Measurements from ENCODE around the gene ASPN. TPM values are rescaled to one million over a fixed set of nuclear protein-coding genes. Genes with fewer than 3 reads are reported as not detected.

The ASPN gene
- total RNA-seq, 2 experiments from 2014 or later, result not detected

DNA sequence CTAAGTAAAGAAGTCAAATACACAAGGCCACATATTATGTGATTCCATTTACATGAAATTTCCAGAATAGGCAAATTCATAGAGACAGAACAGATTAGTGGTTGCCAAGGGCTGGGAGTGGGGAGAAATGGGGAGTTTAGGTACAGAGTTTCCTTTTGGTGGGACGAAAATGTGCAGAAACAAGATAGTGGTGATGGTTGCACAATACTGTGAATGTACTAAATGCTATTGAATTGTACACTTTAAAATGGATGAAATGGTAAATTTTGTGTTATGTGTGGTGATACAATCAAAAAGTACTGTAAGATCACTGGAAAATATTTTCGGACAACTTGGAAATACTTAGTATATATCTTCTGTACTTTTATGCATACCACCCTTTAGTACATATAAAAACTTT is 38.5 kb upstream of the ASPN start:
- POLR2A ChIA-PET, result no interaction called here
- DNase-seq (no peak), ATAC-seq (ENCODE audit: poor library complexity) (no peak)
- H3K4me1 ChIP-seq (ENCODE audit: insufficient read depth, low read length), result no peaks in the 10 kb centered on the region
- H3K9me3 ChIP-seq (ENCODE audit: control insufficient read depth in 1 of 2, insufficient read depth in 1 of 2, low read length in 2 of 2), result no peaks in the 10 kb centered on the region
- Mint-ChIP-seq H3K27me3 (no peaks in the 10 kb centered on the region), H3K9me3 (peaks cover 3% of the 10 kb centered on the region), H3K27ac (no peak overlapping the region), H3K4me3 (no peak overlapping the region), H3K4me1 (ENCODE audit: low read depth) (no peaks in the 10 kb centered on the region), H3K36me3 (ENCODE audit: low read depth) (no peaks in the 10 kb centered on the region)
- H3K36me3 ChIP-seq (ENCODE audit: insufficient read depth, low read length), result no peaks in the 10 kb centered on the region
- TF ChIP-seq, protein P1, sequence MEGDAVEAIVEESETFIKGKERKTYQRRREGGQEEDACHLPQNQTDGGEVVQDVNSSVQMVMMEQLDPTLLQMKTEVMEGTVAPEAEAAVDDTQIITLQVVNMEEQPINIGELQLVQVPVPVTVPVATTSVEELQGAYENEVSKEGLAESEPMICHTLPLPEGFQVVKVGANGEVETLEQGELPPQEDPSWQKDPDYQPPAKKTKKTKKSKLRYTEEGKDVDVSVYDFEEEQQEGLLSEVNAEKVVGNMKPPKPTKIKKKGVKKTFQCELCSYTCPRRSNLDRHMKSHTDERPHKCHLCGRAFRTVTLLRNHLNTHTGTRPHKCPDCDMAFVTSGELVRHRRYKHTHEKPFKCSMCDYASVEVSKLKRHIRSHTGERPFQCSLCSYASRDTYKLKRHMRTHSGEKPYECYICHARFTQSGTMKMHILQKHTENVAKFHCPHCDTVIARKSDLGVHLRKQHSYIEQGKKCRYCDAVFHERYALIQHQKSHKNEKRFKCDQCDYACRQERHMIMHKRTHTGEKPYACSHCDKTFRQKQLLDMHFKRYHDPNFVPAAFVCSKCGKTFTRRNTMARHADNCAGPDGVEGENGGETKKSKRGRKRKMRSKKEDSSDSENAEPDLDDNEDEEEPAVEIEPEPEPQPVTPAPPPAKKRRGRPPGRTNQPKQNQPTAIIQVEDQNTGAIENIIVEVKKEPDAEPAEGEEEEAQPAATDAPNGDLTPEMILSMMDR (IDR thresholded peaks at IDR 0.05), result no peak
- intact Hi-C loops (cut with DNase I, micrococcal nuclease), result no loop called here
- CTCF ChIA-PET, result no interaction called here
- no peak overlapping the region for H3K4me3 ChIP-seq (ENCODE audit: low read length)
- H3K27ac ChIP-seq (ENCODE audit: low read depth in 1 of 2, low read length in 2 of 2), result no peak overlapping the region
- H3K27me3 ChIP-seq (ENCODE audit: control insufficient read depth in 1 of 2, insufficient read depth in 2 of 2, low read length in 2 of 2), result no peaks in the 10 kb centered on the region

DNA sequence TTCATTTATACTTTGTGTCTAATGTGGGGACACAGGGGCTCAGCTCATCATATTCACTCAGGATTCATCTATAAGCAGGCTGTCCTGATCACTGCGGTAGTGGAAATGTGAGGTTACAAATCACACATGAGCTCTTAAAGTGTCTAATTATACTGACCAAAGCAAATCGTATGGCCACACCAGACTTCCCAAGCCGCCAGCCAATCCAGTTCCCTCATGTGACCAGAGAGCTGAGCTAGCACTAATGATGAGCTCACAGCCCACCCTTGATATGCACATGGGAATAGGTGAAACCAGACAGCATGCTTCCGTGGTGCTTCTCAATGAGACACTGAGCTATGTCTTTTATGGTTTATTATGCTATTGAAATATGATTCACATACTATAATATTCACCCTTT is 35.9 kb upstream of the ASPN start:
- no peaks in the 10 kb centered on the region for H3K4me1 Mint-ChIP-seq (ENCODE audit: low read depth)
- TF ChIP-seq, protein P1 (IDR thresholded peaks at IDR 0.05), result no peak
- Histone ChIP-seq H3K27ac (ENCODE audit: low read depth in 1 of 2, low read length in 2 of 2) (no peak overlapping the region), H3K4me3 (ENCODE audit: low read length) (no peak overlapping the region), H3K9me3 (ENCODE audit: control insufficient read depth in 1 of 2, insufficient read depth in 1 of 2, low read length in 2 of 2) (no peaks in the 10 kb centered on the region), H3K36me3 (ENCODE audit: insufficient read depth, low read length) (no peaks in the 10 kb centered on the region), H3K27me3 (ENCODE audit: control insufficient read depth in 1 of 2, insufficient read depth in 2 of 2, low read length in 2 of 2) (no peaks in the 10 kb centered on the region), H3K4me1 (ENCODE audit: insufficient read depth, low read length) (no peaks in the 10 kb centered on the region)
- ATAC-seq (ENCODE audit: poor library complexity) (no peak), DNase-seq (no peak)
- no peak overlapping the region for H3K4me3 Mint-ChIP-seq
- ChIA-PET POLR2A (no interaction called here), CTCF (no interaction called here)
- peaks cover 3% of the 10 kb centered on the region for H3K9me3 Mint-ChIP-seq
- H3K36me3 Mint-ChIP-seq (ENCODE audit: low read depth), result no peaks in the 10 kb centered on the region
- H3K27ac Mint-ChIP-seq, result no peak overlapping the region
- intact Hi-C loops (cut with DNase I, micrococcal nuclease), result no loop called here
- no peaks in the 10 kb centered on the region for H3K27me3 Mint-ChIP-seq

DNA sequence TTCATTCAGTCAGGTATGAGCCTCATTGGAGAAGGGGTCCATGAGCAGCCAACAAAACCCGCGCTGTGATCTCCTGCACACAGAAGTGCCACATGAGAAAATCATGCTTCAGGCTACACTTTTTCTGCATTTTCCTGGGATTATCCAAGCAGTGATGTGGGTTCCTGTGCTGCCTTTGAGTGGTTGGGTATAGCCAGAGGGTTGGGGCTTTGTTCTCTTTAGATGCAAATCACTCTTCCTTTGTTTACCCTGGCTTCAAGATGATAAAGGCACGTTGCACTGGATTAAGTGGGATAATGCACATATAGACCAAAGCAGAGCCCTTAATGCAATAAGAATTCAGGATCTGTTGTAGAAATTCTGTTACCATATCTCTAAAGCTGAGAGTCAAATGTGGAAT is 34.7 kb upstream of the ASPN start:
- no peak overlapping the region for H3K27ac Mint-ChIP-seq
- no peaks in the 10 kb centered on the region for H3K4me1 Mint-ChIP-seq (ENCODE audit: low read depth)
- ATAC-seq (ENCODE audit: poor library complexity), result no peak
- no peaks in the 10 kb centered on the region for H3K27me3 Mint-ChIP-seq
- Histone ChIP-seq H3K9me3 (ENCODE audit: control insufficient read depth in 1 of 2, insufficient read depth in 1 of 2, low read length in 2 of 2) (no peaks in the 10 kb centered on the region), H3K4me1 (ENCODE audit: insufficient read depth, low read length) (no peaks in the 10 kb centered on the region), H3K4me3 (ENCODE audit: low read length) (no peak overlapping the region), H3K36me3 (ENCODE audit: insufficient read depth, low read length) (no peaks in the 10 kb centered on the region), H3K27me3 (ENCODE audit: control insufficient read depth in 1 of 2, insufficient read depth in 2 of 2, low read length in 2 of 2) (no peaks in the 10 kb centered on the region), H3K27ac (ENCODE audit: low read depth in 1 of 2, low read length in 2 of 2) (no peak overlapping the region)
- CTCF ChIA-PET, result no interaction called here
- H3K4me3 Mint-ChIP-seq, result no peak overlapping the region
- no peak for DNase-seq
- TF ChIP-seq, protein P1 (IDR thresholded peaks at IDR 0.05), result no peak
- H3K36me3 Mint-ChIP-seq (ENCODE audit: low read depth), result no peaks in the 10 kb centered on the region
- peaks cover 3% of the 10 kb centered on the region for H3K9me3 Mint-ChIP-seq
- POLR2A ChIA-PET, result no interaction called here
- intact Hi-C loops (cut with DNase I, micrococcal nuclease), result no loop called here

Data from CD4-positive, alpha-beta T cell (primary cell).